Aorta (tissue), 5 donors: ENCODE data around the gene SRMS. TPM values are rescaled to one million over a fixed set of nuclear protein-coding genes. Genes with fewer than 3 reads are reported as not detected.
A peak's percentile ranks its signal among the peaks of the same experiment; 100 is the strongest.

Experiments used
- ATAC-seq: fragments of 200-7000 bp; cut with Tn5 transposase; one replicate; pipeline ENCODE4 v1.9.1; 2022; ENCODE audit warnings: moderate library complexity; ENCODE audit not compliant: low FRiP score
- DNase-seq, 2 donors: peaks; one replicate each; pipeline ENCODE4 v3.0.0-alpha.2; 2020
- H3K27ac ChIP-seq, 2 donors: one replicate each; pipeline ENCODE4 v1.5.1; 2013; ENCODE audit warnings: low read length in 2 of 2, mild to moderate bottlenecking in 2 of 2, moderate library complexity in 2 of 2, control low read depth in 1 of 2, inconsistent platforms in 1 of 2, low read depth in 1 of 2
- H3K27me3 ChIP-seq, 2 donors: one replicate each; pipeline ENCODE4 v1.6.1; 2013; ENCODE audit warnings: control low read depth in 1 of 2, low read length in 1 of 2, mild to moderate bottlenecking in 1 of 2, moderate library complexity in 1 of 2; ENCODE audit not compliant: insufficient read depth in 2 of 2, control insufficient read depth in 1 of 2
- H3K36me3 ChIP-seq, 2 donors: one replicate each; pipeline ENCODE4 v1.6.1; 2013; ENCODE audit warnings: control low read depth in 1 of 2, low read length in 1 of 2, mild to moderate bottlenecking in 1 of 2; ENCODE audit not compliant: insufficient read depth in 2 of 2, control insufficient read depth in 1 of 2
- H3K4me1 ChIP-seq, 2 donors: one replicate each; pipeline ENCODE4 v1.6.1; 2013; ENCODE audit warnings: low read length in 2 of 2, control low read depth in 1 of 2, mild to moderate bottlenecking in 1 of 2, moderate library complexity in 1 of 2; ENCODE audit not compliant: insufficient read depth in 2 of 2, control insufficient read depth in 1 of 2
- H3K4me3 ChIP-seq, 2 donors: one replicate each; pipeline ENCODE4 v1.5.1; 2013; ENCODE audit warnings: low read length in 2 of 2, control low read depth in 1 of 2, mild to moderate bottlenecking in 1 of 2
- H3K9me3 ChIP-seq: one replicate; pipeline ENCODE4 v1.6.1; 2013; ENCODE audit warnings: mild to moderate bottlenecking, low read length; ENCODE audit not compliant: control insufficient read depth
- WGBS, 2 donors: extraction: QIAGEN DNeasy Blood & Tissue Kit; methylation state at CpG; one replicate each; pipeline ENCODE4 v1.1.7; 2013; 5-methylcytosine and 5-hydroxymethylcytosine counted together
- intact Hi-C, 2 donors: fragments of 100-400 bp; cut with DNase I; formaldehyde crosslinking; loops; one replicate each; pipeline versions ENCODE4 v1.14.2 to v1.15.0; 2022
- polyA plus RNA-seq, 2 donors: library from polyadenylated mRNA; stranded (reverse); fragments of 200-250 nt; gene quantifications; one replicate each; pipeline ENCODE4 v1.2.3, GENCODE V29; 2013
- total RNA-seq, 2 donors: library from RNA; stranded (reverse); fragmentation: NEBNext Ultra II Directional; extraction: Animal tissue kit (Norgen Biotek cat#: 25700); gene quantifications; one replicate each; pipeline ENCODE4 v1.2.1, GENCODE V29; 2021
- donor health status: healthy with polysubstance abuse.
- donor health status: Bipolar disorder and iron deficiency.
- donor health status: DM: no; HTN: no; CAD: no.
- donor health status: DM: no; HTN: no; CAD: no.
- donor health status: DM: yes; HTN: yes; CAD: no.

The SRMS gene
- total and polyA plus RNA-seq, 4 donors, result not detected

- Histone ChIP-seq H3K4me1 (no peaks in the 10 kb centered on the region), H3K4me3 (no peak overlapping the region), H3K36me3 (no peaks in the 10 kb centered on the region), H3K27ac (no peak overlapping the region), H3K9me3 (no peaks in the 10 kb centered on the region), H3K27me3 (no peaks in the 10 kb centered on the region)
- ATAC-seq, result no peak
- peak in 1 of 2 donors; percentile 45 for DNase-seq
- WGBS, 2 donors, result 69 to 71% methylated on average over 12 of the region's 12 CpGs
- intact Hi-C loops, result no loop called here
Observed at GRCh38 chr20:63580796-63581461, 33.4 kb upstream of the SRMS start.

DNA sequence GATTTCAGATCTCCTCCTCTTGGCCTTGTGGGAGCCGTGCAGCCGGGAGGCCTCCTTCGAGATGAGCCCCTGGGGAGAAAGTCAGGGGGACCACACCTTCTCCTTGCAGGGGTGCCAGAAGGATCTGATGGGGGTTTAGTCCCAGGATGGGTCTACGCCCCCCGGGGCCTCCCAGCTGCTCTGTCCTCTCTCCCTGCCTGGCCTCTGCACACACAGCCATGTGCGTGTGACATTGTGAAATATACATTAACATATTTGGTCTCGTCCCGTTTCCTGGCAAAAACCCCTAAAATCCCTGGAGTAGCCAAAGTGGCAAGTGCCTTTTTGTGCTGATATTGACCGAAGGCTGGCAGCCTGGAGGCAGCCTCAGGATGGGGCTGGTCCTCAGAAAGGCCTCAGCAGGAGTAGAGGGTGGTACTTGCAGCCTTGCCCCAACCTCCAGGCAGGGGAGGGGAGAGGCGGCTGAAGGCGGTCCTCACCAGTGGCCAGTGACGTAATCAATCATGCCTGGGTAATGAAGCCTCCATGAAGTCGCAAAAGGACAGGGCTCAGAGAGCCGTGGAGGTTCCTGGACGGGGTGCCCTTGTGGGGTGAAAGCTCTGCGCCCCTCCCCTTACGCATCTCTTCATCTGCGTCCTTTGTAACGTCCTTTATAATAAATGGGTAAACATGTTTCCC, 31.6 kb upstream of the SRMS start:
- Histone ChIP-seq H3K4me1 (no peaks in the 10 kb centered on the region), H3K9me3 (no peaks in the 10 kb centered on the region), H3K27ac (no peak overlapping the region), H3K27me3 (no peaks in the 10 kb centered on the region), H3K4me3 (no peak overlapping the region), H3K36me3 (no peaks in the 10 kb centered on the region)
- ATAC-seq, result no peak
- DNase-seq, result no peak
- intact Hi-C loops, result no loop called here
- 65 to 66% methylated on average over 19 of the region's 19 CpGs for WGBS, 2 donors

GRCh38 chr20:63578224-63579016, 30.9 kb upstream of the SRMS start:
- Histone ChIP-seq H3K9me3 (no peaks in the 10 kb centered on the region), H3K36me3 (no peaks in the 10 kb centered on the region), H3K27me3 (no peaks in the 10 kb centered on the region), H3K4me1 (no peaks in the 10 kb centered on the region), H3K27ac (no peak overlapping the region), H3K4me3 (no peak overlapping the region)
- intact Hi-C loops, result no loop called here
- 78 to 79% methylated on average over 26 of the region's 26 CpGs for WGBS, 2 donors
- ATAC-seq (no peak), DNase-seq (no peak)

DNA sequence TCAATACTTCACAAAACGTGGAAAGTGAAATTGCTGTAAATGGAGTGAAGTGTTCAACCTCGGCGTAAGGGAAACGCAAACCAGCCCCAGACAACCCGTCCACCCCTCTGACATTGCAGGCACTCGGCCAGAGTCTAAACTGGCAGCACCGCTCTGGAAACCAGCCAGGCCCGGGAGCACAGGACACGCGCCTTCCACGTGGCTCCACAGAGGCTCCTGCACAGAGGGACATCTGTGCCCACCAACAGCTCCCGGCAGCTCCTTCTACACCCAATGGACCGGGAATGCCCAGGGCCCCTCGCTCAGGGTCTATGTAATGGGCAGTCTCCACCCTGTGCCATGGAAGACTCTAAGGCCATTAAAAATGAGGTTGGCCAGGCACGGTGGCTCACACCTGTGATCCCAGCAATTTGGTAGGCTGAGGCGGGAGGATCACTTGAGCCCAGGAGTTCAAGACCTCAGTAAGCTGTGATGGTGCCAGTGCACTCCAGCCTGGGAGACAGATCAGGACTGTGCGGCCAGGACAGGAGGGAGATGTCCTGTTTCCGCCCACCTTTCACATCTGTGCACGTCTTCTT, 29.9 kb upstream of the SRMS start:
- ATAC-seq (no peak), DNase-seq (peak in 1 of 2 donors; percentile 80)
- Histone ChIP-seq H3K36me3 (no peaks in the 10 kb centered on the region), H3K4me3 (no peak overlapping the region), H3K27me3 (no peaks in the 10 kb centered on the region), H3K4me1 (no peaks in the 10 kb centered on the region), H3K9me3 (no peaks in the 10 kb centered on the region), H3K27ac (no peak overlapping the region)
- 46 to 53% methylated on average over 19 of the region's 19 CpGs for WGBS, 2 donors
- intact Hi-C loops, result no loop called here

- intact Hi-C loops, result no loop called here
- H3K27ac ChIP-seq, result no peak overlapping the region
- H3K36me3 ChIP-seq, result no peaks in the 10 kb centered on the region
- H3K4me1 ChIP-seq, result no peaks in the 10 kb centered on the region
- DNase-seq (no peak), ATAC-seq (no peak)
- H3K9me3 ChIP-seq, result no peaks in the 10 kb centered on the region
- 72 to 76% methylated on average over 7 of the region's 7 CpGs for WGBS, 2 donors
- H3K27me3 ChIP-seq, result no peaks in the 10 kb centered on the region
- H3K4me3 ChIP-seq, result no peak overlapping the region
Observed at GRCh38 chr20:63576311-63576710, 28.8 kb upstream of the SRMS start.

- intact Hi-C loops, result no loop called here
- Histone ChIP-seq H3K4me1 (no peaks in the 10 kb centered on the region), H3K4me3 (no peak overlapping the region), H3K9me3 (no peaks in the 10 kb centered on the region), H3K27ac (no peak overlapping the region), H3K36me3 (no peaks in the 10 kb centered on the region), H3K27me3 (no peaks in the 10 kb centered on the region)
- no peak for ATAC-seq
- WGBS, 2 donors, result 69 to 73% methylated on average over 28 of the region's 28 CpGs
- peak in 1 of 2 donors; percentile 74 for DNase-seq
Observed at GRCh38 chr20:63574829-63575743, 27.5 kb upstream of the SRMS start.

GRCh38 chr20:63574156-63574828, 26.7 kb upstream of the SRMS start, which contains the start of gene HELZ2:
HELZ2 (minus strand) TSS chr20:63574239; CDS start chr20:63572385, 1,854 bp downstream.
- intact Hi-C loops, result no loop called here
- no peaks in the 10 kb centered on the region for H3K4me1 ChIP-seq
- WGBS, 2 donors, result 6 to 7% methylated on average over 31 to 40 of the region's 40 CpGs
- no peaks in the 10 kb centered on the region for H3K36me3 ChIP-seq
- H3K27me3 ChIP-seq, result no peaks in the 10 kb centered on the region
- no peak within 1 kb of the TSS for H3K27ac ChIP-seq
- H3K4me3 ChIP-seq, result peak within 1 kb of the TSS; percentile 58 to 66
- DNase-seq, result peak; percentile 86 to 92
- peak; percentile 82 for ATAC-seq
- no peaks in the 10 kb centered on the region for H3K9me3 ChIP-seq
